Suprapubic skin (tissue), 4 donors: ENCODE data around the gene APPBP2. TPM values are rescaled to one million over a fixed set of nuclear protein-coding genes. Genes with fewer than 3 reads are reported as not detected.
"Not testable (repeated sequence)": the region's sequence is repeated elsewhere in the genome, so short reads cannot be mapped to it uniquely, and the experiment has no call there.

Experiments
- DNase-seq, 2 donors: peaks; one replicate each; pipeline ENCODE4 v3.0.0-alpha.2; 2019; ENCODE audit warnings: low spot score in 2 of 2
- H3K27ac ChIP-seq: fragments of 200-600 bp; sonication (generic); one replicate; pipeline ENCODE4 v1.5.1; 2019
- H3K27me3 ChIP-seq: fragments of 200-600 bp; sonication (generic); one replicate; pipeline ENCODE4 v1.5.1; 2019
- H3K36me3 ChIP-seq: fragments of 200-600 bp; sonication (generic); one replicate; pipeline ENCODE4 v1.5.1; 2019
- H3K4me1 ChIP-seq: fragments of 200-600 bp; sonication (generic); one replicate; pipeline ENCODE4 v1.5.1; 2019
- H3K4me3 ChIP-seq: fragments of 200-600 bp; sonication (generic); one replicate; pipeline ENCODE4 v1.5.1; 2019; ENCODE audit warnings: mild to moderate bottlenecking
- H3K9me3 ChIP-seq: fragments of 200-600 bp; sonication (generic); one replicate; pipeline ENCODE4 v1.5.1; 2019
- EP300 ChIP-seq: sonication (generic); formaldehyde crosslinking; IDR thresholded peaks from one replicate; pipeline ENCODE4 v1.6.1; 2017; ENCODE audit warnings: antibody characterized with exemption
- POLR2A ChIP-seq, 2 donors: fragments of 450-650 bp; IDR thresholded peaks; one replicate each; pipeline ENCODE4 v1.6.1; 2017; ENCODE audit warnings: antibody characterized with exemption in 2 of 2, mild to moderate bottlenecking in 2 of 2, moderate library complexity in 2 of 2
- POLR2AphosphoS5 ChIP-seq, 3 donors: sonication (generic); formaldehyde crosslinking; IDR thresholded peaks; one replicate each; pipeline ENCODE4 v1.6.1; 2017; ENCODE audit warnings: antibody characterized with exemption in 3 of 3
- WGBS: methylation state at CpG from one replicate; pipeline ENCODE4 v1.1.5; 2018; 5-methylcytosine and 5-hydroxymethylcytosine counted together
- total RNA-seq, 4 donors: library from RNA; depleted of rRNA; stranded (reverse); fragments of >200 nt; gene quantifications; one replicate each; pipeline ENCODE4 v1.1.0, GENCODE V29; 2016
- TF ChIP-seq, protein P1 (sequence below), 2 donors: fragments of 200-600 bp in 1 of 2; fragments of 450-650 bp in 1 of 2; sonication (generic) in 1 of 2; IDR thresholded peaks; one replicate each; pipeline ENCODE4 v1.5.1; 2016 to 2019; ENCODE audit warnings: antibody characterized with exemption in 2 of 2, mild to moderate bottlenecking in 1 of 2, moderate library complexity in 1 of 2

The APPBP2 gene
- total RNA-seq, 4 donors from 2014 or later = 15.4 to 26.3 (median 17.8) TPM

GRCh38 chr17:60493847-60494321, 32.2 kb downstream of the APPBP2 start:
- H3K27me3 ChIP-seq = no peaks in the 10 kb centered on the region
- peaks cover 65% of the 10 kb centered on the region for H3K36me3 ChIP-seq
- no peaks in the 10 kb centered on the region for H3K4me1 ChIP-seq
- TF ChIP-seq EP300 (no peak), POLR2A (IDR thresholded peaks at IDR 0.05) (no peak), POLR2AphosphoS5 (IDR thresholded peaks at IDR 0.05) (no peak)
- H3K9me3 ChIP-seq = no peaks in the 10 kb centered on the region
- WGBS = 92% methylated on average over 3 of the region's 3 CpGs
- no peak overlapping the region for H3K27ac ChIP-seq
- DNase-seq = no peak
- no peak overlapping the region for H3K4me3 ChIP-seq

DNA sequence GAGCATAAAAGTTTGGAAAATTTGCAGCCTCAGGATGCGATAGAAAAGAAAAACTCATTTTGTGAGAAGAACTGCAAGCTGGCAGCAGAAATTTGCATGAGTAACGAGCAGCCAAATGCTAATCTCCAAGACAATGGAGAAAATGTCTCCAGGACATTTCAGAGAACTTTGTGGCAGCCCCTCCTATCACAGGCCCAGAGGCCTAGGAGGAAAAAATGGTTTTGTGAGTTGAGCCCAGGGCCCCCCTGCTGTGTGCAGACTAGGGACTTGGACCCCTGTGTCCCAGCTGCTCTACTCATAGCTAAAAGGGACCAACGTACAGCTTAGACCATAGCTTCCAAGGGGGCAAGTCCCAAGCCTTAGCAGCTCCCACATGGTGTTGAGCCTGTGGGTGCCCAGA, 34.3 kb downstream of the APPBP2 start:
- TF ChIP-seq EP300 = no peak
- TF ChIP-seq, protein P1, sequence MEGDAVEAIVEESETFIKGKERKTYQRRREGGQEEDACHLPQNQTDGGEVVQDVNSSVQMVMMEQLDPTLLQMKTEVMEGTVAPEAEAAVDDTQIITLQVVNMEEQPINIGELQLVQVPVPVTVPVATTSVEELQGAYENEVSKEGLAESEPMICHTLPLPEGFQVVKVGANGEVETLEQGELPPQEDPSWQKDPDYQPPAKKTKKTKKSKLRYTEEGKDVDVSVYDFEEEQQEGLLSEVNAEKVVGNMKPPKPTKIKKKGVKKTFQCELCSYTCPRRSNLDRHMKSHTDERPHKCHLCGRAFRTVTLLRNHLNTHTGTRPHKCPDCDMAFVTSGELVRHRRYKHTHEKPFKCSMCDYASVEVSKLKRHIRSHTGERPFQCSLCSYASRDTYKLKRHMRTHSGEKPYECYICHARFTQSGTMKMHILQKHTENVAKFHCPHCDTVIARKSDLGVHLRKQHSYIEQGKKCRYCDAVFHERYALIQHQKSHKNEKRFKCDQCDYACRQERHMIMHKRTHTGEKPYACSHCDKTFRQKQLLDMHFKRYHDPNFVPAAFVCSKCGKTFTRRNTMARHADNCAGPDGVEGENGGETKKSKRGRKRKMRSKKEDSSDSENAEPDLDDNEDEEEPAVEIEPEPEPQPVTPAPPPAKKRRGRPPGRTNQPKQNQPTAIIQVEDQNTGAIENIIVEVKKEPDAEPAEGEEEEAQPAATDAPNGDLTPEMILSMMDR (IDR thresholded peaks at IDR 0.05) = no peak
- TF ChIP-seq POLR2AphosphoS5 (IDR thresholded peaks at IDR 0.05) = no peak
- no peak for TF ChIP-seq POLR2A (IDR thresholded peaks at IDR 0.05)
- no peak for DNase-seq
- no peak overlapping the region for H3K27ac ChIP-seq
- H3K4me3 ChIP-seq = no peak overlapping the region
- no peaks in the 10 kb centered on the region for H3K27me3 ChIP-seq
- no peaks in the 10 kb centered on the region for H3K9me3 ChIP-seq
- peaks cover 65% of the 10 kb centered on the region for H3K36me3 ChIP-seq
- no peaks in the 10 kb centered on the region for H3K4me1 ChIP-seq
- WGBS = 95% methylated on average over 3 of the region's 3 CpGs

GRCh38 chr17:60490594-60490993, 35.4 kb downstream of the APPBP2 start:
- not testable (repeated sequence) for H3K4me1 ChIP-seq, H3K4me3 ChIP-seq, H3K9me3 ChIP-seq, H3K27me3 ChIP-seq, H3K27ac ChIP-seq, DNase-seq
- peaks cover 63% of the 10 kb centered on the region for H3K36me3 ChIP-seq
- WGBS = 100% methylated on average over 2 of the region's 2 CpGs

DNA sequence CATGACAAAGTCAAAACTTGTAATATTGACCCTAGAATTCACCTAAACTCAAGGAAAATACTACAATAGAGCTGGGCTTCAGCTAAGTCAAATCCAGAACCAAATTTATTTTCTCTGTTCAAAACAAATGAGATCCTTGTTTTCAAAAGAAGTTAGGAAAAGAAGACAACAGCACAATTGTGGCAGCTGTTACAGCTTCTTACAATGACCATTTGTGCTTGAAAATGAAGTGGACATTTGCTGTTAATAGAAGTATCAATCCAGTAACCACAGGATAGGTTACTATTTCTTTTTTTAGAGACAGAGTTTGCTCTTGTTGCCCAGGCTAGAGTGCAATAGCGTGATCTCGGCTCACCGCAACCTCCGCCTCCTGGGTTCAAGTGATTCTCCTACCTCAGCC, 44.4 kb downstream of the APPBP2 start:
- WGBS = 95% methylated on average over 4 of the region's 4 CpGs
- Histone ChIP-seq H3K36me3 (peaks cover 7% of the 10 kb centered on the region), H3K4me3 (no peak overlapping the region), H3K27me3 (no peaks in the 10 kb centered on the region), H3K9me3 (no peaks in the 10 kb centered on the region), H3K4me1 (no peaks in the 10 kb centered on the region), H3K27ac (no peak overlapping the region)
- DNase-seq = no peak
- no peak for TF ChIP-seq POLR2AphosphoS5 (IDR thresholded peaks at IDR 0.05)
- no peak for TF ChIP-seq EP300
- TF ChIP-seq, protein P1 (IDR thresholded peaks at IDR 0.05) = no peak
- no peak for TF ChIP-seq POLR2A (IDR thresholded peaks at IDR 0.05)

DNA sequence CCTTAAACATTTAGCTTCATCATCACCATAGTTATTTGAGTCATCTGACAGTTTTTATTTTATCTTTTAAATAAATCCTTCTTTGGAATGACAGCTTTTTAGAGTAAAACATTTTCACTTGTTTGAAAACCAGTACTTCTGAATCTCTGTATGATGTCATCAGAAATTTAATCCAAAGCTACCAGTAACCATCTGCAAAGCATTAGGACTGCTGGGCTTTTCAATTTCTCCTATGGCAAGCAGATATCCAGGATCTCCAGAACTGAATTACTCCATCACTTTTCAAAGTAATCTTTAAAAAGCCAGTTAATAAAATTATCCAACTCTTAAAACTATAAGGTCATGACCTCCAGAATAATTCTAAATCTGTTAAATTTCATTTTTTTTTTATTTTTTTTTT, 52.3 kb downstream of the APPBP2 start:
- no peak overlapping the region for H3K4me3 ChIP-seq
- H3K9me3 ChIP-seq = no peaks in the 10 kb centered on the region
- peaks cover 9% of the 10 kb centered on the region for H3K4me1 ChIP-seq
- peaks cover 11% of the 10 kb centered on the region for H3K36me3 ChIP-seq
- H3K27ac ChIP-seq = no peak overlapping the region
- DNase-seq = no peak
- no peaks in the 10 kb centered on the region for H3K27me3 ChIP-seq
- TF ChIP-seq EP300 (no peak), POLR2AphosphoS5 (IDR thresholded peaks at IDR 0.05) (no peak), POLR2A (IDR thresholded peaks at IDR 0.05) (no peak)
- TF ChIP-seq, protein P1 (IDR thresholded peaks at IDR 0.05) = no peak

DNA sequence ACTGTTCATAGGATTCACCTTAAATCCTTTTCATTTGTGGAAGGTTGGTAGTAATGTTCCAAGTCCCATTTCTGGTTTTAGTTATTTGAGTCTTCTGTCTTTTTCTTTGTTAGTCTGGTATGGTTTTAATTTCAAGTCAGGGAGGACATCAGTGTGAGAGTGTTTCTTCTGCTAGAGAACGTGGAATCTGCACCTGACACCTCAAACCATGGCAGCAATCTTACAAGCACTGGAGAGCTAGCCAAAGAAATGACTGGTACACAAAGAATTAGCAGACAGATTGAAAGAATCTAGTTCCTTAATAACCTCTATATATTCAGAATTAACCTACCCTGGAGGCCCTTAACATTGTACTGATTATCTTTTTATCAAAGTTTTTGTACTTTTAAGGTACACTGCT, 53.6 kb downstream of the APPBP2 start:
- WGBS = 88% methylated on average over 1 of the region's 1 CpG

GRCh38 chr17:60471451-60471850, 54.6 kb downstream of the APPBP2 start:
- Histone ChIP-seq H3K27ac (no peak overlapping the region), H3K4me3 (no peak overlapping the region), H3K9me3 (no peaks in the 10 kb centered on the region), H3K36me3 (peaks cover 15% of the 10 kb centered on the region), H3K27me3 (no peaks in the 10 kb centered on the region), H3K4me1 (peaks cover 9% of the 10 kb centered on the region)
- 98% methylated on average over 4 of the region's 4 CpGs for WGBS
- DNase-seq = no peak
- no peak for TF ChIP-seq POLR2AphosphoS5 (IDR thresholded peaks at IDR 0.05)
- TF ChIP-seq, protein P1 (IDR thresholded peaks at IDR 0.05) = no peak
- no peak for TF ChIP-seq EP300
- TF ChIP-seq POLR2A (IDR thresholded peaks at IDR 0.05) = no peak

More for the DNA sequence above, 53.6 kb downstream of the APPBP2 start:
- Histone ChIP-seq H3K27ac (no peak overlapping the region), H3K4me1 (peaks cover 9% of the 10 kb centered on the region), H3K4me3 (no peak overlapping the region), H3K27me3 (no peaks in the 10 kb centered on the region), H3K36me3 (peaks cover 22% of the 10 kb centered on the region), H3K9me3 (no peaks in the 10 kb centered on the region)
- DNase-seq = no peak
- TF ChIP-seq POLR2A (IDR thresholded peaks at IDR 0.05) = no peak
- TF ChIP-seq EP300 = no peak
